BLaER1 treated with 17β-estradiol and CSF1 and Interleukin-3, amounts not matched to agents 10 nM and 100 nM (cell line): ENCODE results near the gene GSS.

Experiments used
- H3K27ac ChIP-seq, 11 experiments: shearing (Covaris generic); formaldehyde crosslinking; 2 replicates each; pipeline ENCODE4 v1.8.1; 2022
- H3K27me3 ChIP-seq, 11 experiments: shearing (Covaris generic); formaldehyde crosslinking; 2 replicates each; pipeline ENCODE4 v1.8.1; 2022
- H3K36me3 ChIP-seq, 11 experiments: shearing (Covaris generic); formaldehyde crosslinking; 2 replicates each; pipeline ENCODE4 v1.8.1; 2022
- H3K4me1 ChIP-seq, 10 experiments: shearing (Covaris generic); formaldehyde crosslinking; 2 replicates each; pipeline ENCODE4 v1.8.1; 2022
- H3K4me2 ChIP-seq, 11 experiments: shearing (Covaris generic); formaldehyde crosslinking; 2 replicates each; pipeline ENCODE4 v1.8.1; 2022
- H3K4me3 ChIP-seq, 10 experiments: shearing (Covaris generic); formaldehyde crosslinking; 2 replicates each; pipeline ENCODE4 v1.8.1; 2022
- H3K9ac ChIP-seq, 11 experiments: shearing (Covaris generic); formaldehyde crosslinking; 2 replicates each; pipeline ENCODE4 v1.8.1; 2022
- H3K9me3 ChIP-seq, 11 experiments: shearing (Covaris generic); formaldehyde crosslinking; replicated peaks in 1 of 11; 2 replicates each; pipeline ENCODE4 v1.8.1; 2022
- H4K20me1 ChIP-seq, 11 experiments: shearing (Covaris generic); formaldehyde crosslinking; 2 replicates each; pipeline ENCODE4 v1.8.1; 2022
- Cebpa-rat ChIP-seq, 11 experiments: shearing (Covaris generic); IDR thresholded peaks; 2 replicates each; pipeline ENCODE4 v1.8.1; 2022

Gene GSS

GRCh38 chr20:34946661-34947060 lies 8.9 kb downstream of the GSS start:
- H3K9ac ChIP-seq = no peak overlapping the region
- peaks cover 87 to 99% (median 95%) of the 10 kb centered on the region in 11 experiments for H3K36me3 ChIP-seq
- H3K27ac ChIP-seq = no peak overlapping the region
- H3K4me1 ChIP-seq = peaks cover 0 to 7% (median 0%) of the 10 kb centered on the region in 10 experiments; a peak in 4 of 20 replicates
- H3K4me3 ChIP-seq = no peak overlapping the region
- no peaks in the 10 kb centered on the region for H3K27me3 ChIP-seq
- H3K9me3 ChIP-seq = no peaks in the 10 kb centered on the region
- no peak overlapping the region for H3K4me2 ChIP-seq
- peaks cover 0 to 15% (median 0%) of the 10 kb centered on the region in 11 experiments; a peak in 4 of 22 replicates for H4K20me1 ChIP-seq
- no peak for TF ChIP-seq Cebpa-rat (IDR thresholded peaks at IDR 0.05)

- no peak overlapping the region for H3K9ac ChIP-seq
- peaks cover 0 to 15% (median 0%) of the 10 kb centered on the region in 11 experiments; a peak in 4 of 22 replicates for H4K20me1 ChIP-seq
- no peak overlapping the region for H3K4me2 ChIP-seq
- peaks cover 82 to 99% (median 95%) of the 10 kb centered on the region in 11 experiments for H3K36me3 ChIP-seq
- no peak overlapping the region for H3K4me3 ChIP-seq
- no peaks in the 10 kb centered on the region for H3K9me3 ChIP-seq
- H3K27ac ChIP-seq = no peak overlapping the region
- TF ChIP-seq Cebpa-rat (IDR thresholded peaks at IDR 0.05) = no peak
- H3K27me3 ChIP-seq = no peaks in the 10 kb centered on the region
- peaks cover 0 to 18% (median 0%) of the 10 kb centered on the region in 10 experiments; a peak in 6 of 20 replicates for H3K4me1 ChIP-seq
Observed at GRCh38 chr20:34945315-34946077, 10.1 kb downstream of the GSS start.

- Histone ChIP-seq H3K9me3 (no peaks in the 10 kb centered on the region), H4K20me1 (peaks cover 0 to 15% (median 0%) of the 10 kb centered on the region in 11 experiments; a peak in 3 of 22 replicates), H3K4me1 (peaks cover 0 to 33% (median 3%) of the 10 kb centered on the region in 10 experiments; a peak in 15 of 20 replicates), H3K27ac (no peak overlapping the region), H3K36me3 (peaks cover 67 to 99% (median 91%) of the 10 kb centered on the region in 11 experiments), H3K27me3 (no peaks in the 10 kb centered on the region), H3K4me2 (no peak overlapping the region), H3K4me3 (no peak overlapping the region), H3K9ac (no peak overlapping the region)
- TF ChIP-seq Cebpa-rat (IDR thresholded peaks at IDR 0.05) = no peak
Observed at GRCh38 chr20:34943808-34944567, 11.6 kb downstream of the GSS start.

GRCh38 chr20:34942301-34942700 lies 13.3 kb downstream of the GSS start:
- H3K9me3 ChIP-seq = no peaks in the 10 kb centered on the region
- peaks cover 58 to 100% (median 95%) of the 10 kb centered on the region in 11 experiments for H3K36me3 ChIP-seq
- no peak for TF ChIP-seq Cebpa-rat (IDR thresholded peaks at IDR 0.05)
- H3K9ac ChIP-seq = no peak overlapping the region
- H3K27me3 ChIP-seq = no peaks in the 10 kb centered on the region
- peaks cover 0 to 15% (median 0%) of the 10 kb centered on the region in 11 experiments; a peak in 2 of 22 replicates for H4K20me1 ChIP-seq
- H3K4me1 ChIP-seq = peaks cover 8 to 47% (median 14%) of the 10 kb centered on the region in 10 experiments; a peak in 19 of 20 replicates
- H3K4me3 ChIP-seq = no peak overlapping the region
- H3K4me2 ChIP-seq = no peak overlapping the region
- H3K27ac ChIP-seq = no peak overlapping the region

DNA sequence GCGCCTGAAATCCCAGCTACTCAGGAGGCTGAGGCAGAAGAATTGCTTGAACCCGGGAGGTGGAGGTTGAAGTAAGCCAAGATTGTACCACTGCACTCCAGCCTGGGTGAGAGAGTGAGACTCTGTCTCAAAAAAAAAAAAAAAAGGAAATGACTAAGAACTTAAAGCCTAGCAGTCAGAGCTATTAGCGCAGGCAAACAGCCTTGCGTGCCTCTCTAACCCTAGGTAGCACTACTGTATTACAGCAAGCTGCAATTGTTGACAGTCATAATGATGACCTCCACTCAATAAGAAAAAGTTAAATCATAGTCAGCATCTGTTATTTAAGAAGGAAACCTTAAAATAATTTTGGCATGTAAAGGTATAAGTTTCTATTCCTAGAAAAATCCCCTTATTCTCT lies 14.4 kb downstream of the GSS start:
- peaks cover 57 to 100% (median 95%) of the 10 kb centered on the region in 11 experiments for H3K36me3 ChIP-seq

GRCh38 chr20:34940081-34940481 lies 15.5 kb downstream of the GSS start:
- no peak overlapping the region; a peak in 1 of 22 replicates for H3K27ac ChIP-seq
- peaks cover 0 to 15% (median 0%) of the 10 kb centered on the region in 11 experiments; a peak in 2 of 22 replicates for H4K20me1 ChIP-seq
- peaks cover 58 to 100% (median 94%) of the 10 kb centered on the region in 11 experiments for H3K36me3 ChIP-seq
- H3K9ac ChIP-seq = no peak overlapping the region
- H3K4me1 ChIP-seq = peaks cover 10 to 47% (median 14%) of the 10 kb centered on the region in 10 experiments; a peak in 19 of 20 replicates
- H3K4me2 ChIP-seq = peak overlapping the region in 3 of 11 experiments; percentile 0 to 82 (median 66); a peak in 4 of 22 replicates
- TF ChIP-seq Cebpa-rat (IDR thresholded peaks at IDR 0.05) = no peak
- H3K9me3 ChIP-seq = no peaks in the 10 kb centered on the region
- no peak overlapping the region for H3K4me3 ChIP-seq
- no peaks in the 10 kb centered on the region for H3K27me3 ChIP-seq

More for the DNA sequence above, 14.4 kb downstream of the GSS start:
- Histone ChIP-seq H3K27ac (no peak overlapping the region), H4K20me1 (peaks cover 0 to 15% (median 0%) of the 10 kb centered on the region in 11 experiments; a peak in 2 of 22 replicates), H3K4me2 (peak overlapping the region in 2 of 11 experiments; percentile 11 to 38; a peak in 3 of 22 replicates), H3K9me3 (no peaks in the 10 kb centered on the region), H3K27me3 (no peaks in the 10 kb centered on the region), H3K4me3 (no peak overlapping the region), H3K9ac (no peak overlapping the region), H3K4me1 (peaks cover 8 to 47% (median 14%) of the 10 kb centered on the region in 10 experiments; a peak in 19 of 20 replicates)
- no peak for TF ChIP-seq Cebpa-rat (IDR thresholded peaks at IDR 0.05)

- no peak for TF ChIP-seq Cebpa-rat (IDR thresholded peaks at IDR 0.05)
- peak overlapping the region; percentile 3 to 82 (median 35); a peak in 15 of 22 replicates for H3K4me2 ChIP-seq
- peak overlapping the region in 8 of 11 experiments; percentile 20 to 59 (median 42); a peak in 9 of 22 replicates for H3K9ac ChIP-seq
- no peaks in the 10 kb centered on the region for H3K27me3 ChIP-seq
- peaks cover 0 to 8% (median 0%) of the 10 kb centered on the region in 11 experiments; a peak in 1 of 22 replicates for H4K20me1 ChIP-seq
- H3K4me3 ChIP-seq = no peak overlapping the region
- H3K9me3 ChIP-seq = no peaks in the 10 kb centered on the region
- peaks cover 10 to 47% (median 14%) of the 10 kb centered on the region in 10 experiments; a peak in 19 of 20 replicates for H3K4me1 ChIP-seq
- peaks cover 56 to 100% (median 89%) of the 10 kb centered on the region in 11 experiments for H3K36me3 ChIP-seq
- peak overlapping the region in 10 of 11 experiments; percentile 35 to 77 (median 66); a peak in 17 of 22 replicates for H3K27ac ChIP-seq
Observed at GRCh38 chr20:34938466-34939163, 17.0 kb downstream of the GSS start.

- Histone ChIP-seq H3K9ac (no peak overlapping the region), H3K27ac (no peak overlapping the region), H4K20me1 (peaks cover 0 to 11% (median 0%) of the 10 kb centered on the region in 11 experiments; a peak in 2 of 22 replicates), H3K9me3 (no peaks in the 10 kb centered on the region), H3K4me2 (no peak overlapping the region), H3K27me3 (no peaks in the 10 kb centered on the region), H3K4me3 (no peak overlapping the region), H3K4me1 (peaks cover 0 to 5% (median 0%) of the 10 kb centered on the region in 10 experiments; a peak in 1 of 20 replicates), H3K36me3 (peaks cover 90 to 100% (median 94%) of the 10 kb centered on the region in 11 experiments)
- TF ChIP-seq Cebpa-rat (IDR thresholded peaks at IDR 0.05) = no peak
Observed at GRCh38 chr20:34931771-34932170, 23.8 kb downstream of the GSS start.
